HepG2 (cell line): ENCODE measurements around the gene PERCC1. TPM values are rescaled to one million over a fixed set of nuclear protein-coding genes. Genes with fewer than 3 reads are reported as not detected.

Experiments
- CENPT ChIP-seq: sonication (generic); formaldehyde crosslinking; IDR thresholded peaks from 2 replicates; pipeline ENCODE4 v1.8.0; 2022; ENCODE audit warnings: low read depth, mild to moderate bottlenecking, moderate library complexity, missing genetic modification reagents
- IRX3 ChIP-seq: sonication (generic); formaldehyde crosslinking; IDR thresholded peaks from 2 replicates; pipeline ENCODE4 v1.8.1; 2023; ENCODE audit warnings: mild to moderate bottlenecking, low read depth, missing genetic modification reagents, borderline replicate concordance
- KLF16 ChIP-seq, 2 experiments: sonication (generic) in 1 of 2; formaldehyde crosslinking in 1 of 2; IDR thresholded peaks; 2 replicates each; pipeline versions ENCODE4 v1.6.1 to v1.8.0; 2016 to 2023; ENCODE audit warnings: missing genetic modification reagents in 2 of 2, missing compliant biosample characterization in 1 of 2
- KMT2B ChIP-seq: IDR thresholded peaks from 2 replicates; pipeline ENCODE4 v1.6.1; 2016; ENCODE audit warnings: missing genetic modification reagents, missing compliant biosample characterization
- MIER2 ChIP-seq: IDR thresholded peaks from 2 replicates; pipeline ENCODE4 v1.6.1; 2016; ENCODE audit warnings: missing biosample characterization, missing genetic modification reagents
- MTERF4 ChIP-seq: sonication (generic); formaldehyde crosslinking; IDR thresholded peaks from 2 replicates; pipeline ENCODE4 v1.8.0; 2023; ENCODE audit warnings: mild to moderate bottlenecking, missing genetic modification reagents
- MXD1 ChIP-seq: sonication (generic); formaldehyde crosslinking; IDR thresholded peaks from 2 replicates; pipeline ENCODE4 v1.4.0; 2020; ENCODE audit warnings: mild to moderate bottlenecking, missing genetic modification reagents
- SAP130 ChIP-seq: IDR thresholded peaks from 2 replicates; pipeline ENCODE4 v1.6.1; 2016; ENCODE audit warnings: low read depth
- ZNF501 ChIP-seq: sonication (generic); formaldehyde crosslinking; IDR thresholded peaks from 2 replicates; pipeline ENCODE4 v1.5.1; 2020; ENCODE audit warnings: mild to moderate bottlenecking, moderate library complexity, missing genetic modification reagents
- ZNF687 ChIP-seq: sonication (generic); formaldehyde crosslinking; IDR thresholded peaks from 2 replicates; pipeline ENCODE4 v1.5.1; 2020; ENCODE audit warnings: mild to moderate bottlenecking, missing genetic modification reagents, moderate library complexity
- polyA plus RNA-seq, 8 experiments: library from polyadenylated mRNA; depleted of rRNA in 3 of 8; stranded (reverse) in 7 of 8; unstranded in 1 of 8; fragments of >200 nt; fragmentation: Illumina TruSeq in 4 of 8; extraction: Trizol in 4 of 8; gene quantifications; 2 replicates each; pipeline versions ENCODE4 v1.2.1 to v1.2.3, GENCODE V29; 2011 to 2016; ENCODE audit warnings: low read depth in 4 of 8, missing spikeins in 1 of 8, mixed read lengths in 1 of 8; ENCODE audit not compliant: insufficient read depth in 1 of 8
- total RNA-seq, 5 experiments: library from RNA; depleted of rRNA; stranded (reverse); fragments of >200 nt; fragmentation: Illumina TruSeq; extraction: Trizol; gene quantifications; 2 replicates each; pipeline ENCODE4 v1.2.3, GENCODE V29; 2016; ENCODE audit warnings: low read depth in 1 of 5

PERCC1 gene
- total and polyA plus RNA-seq, 2 of the 13 experiments (the other 11 are each of a cell fraction or from before 2014, with no cell fraction given) = 0.15 TPM; not detected in 1

- TF ChIP-seq ZNF501 (CRISPR knock-in tag) (peak; percentile 51; the same call in 1 of the 2 replicates), CENPT (CRISPR knock-in tag) (no peak), MIER2 (CRISPR knock-in tag) (no peak), MTERF4 (CRISPR knock-in tag) (0 out of 2 replicates have a peak, but pooled peaks have one; percentile 40), SAP130 (CRISPR knock-in tag) (peak; percentile 54), ZNF687 (peak; percentile 70), KMT2B (0 out of 2 replicates have a peak, but pooled peaks have one; percentile 39), MXD1 (CRISPR knock-in tag) (peak; percentile 49; the same call in 1 of the 2 replicates), KLF16 (CRISPR knock-in tag; IDR thresholded peaks at IDR 0.05) (peak in 1 of 2 experiments; percentile 15; a peak in 1 of 4 replicates), IRX3 (CRISPR knock-in tag) (0 out of 2 replicates have a peak, but pooled peaks have one; percentile 34)
Observed at GRCh38 chr16:1413684-1414531, 17.0 kb upstream of the PERCC1 start (continued).
